Cardiac fibroblast (primary cell): ENCODE measurements around the gene SHE.
A peak's percentile ranks its signal among the peaks of the same experiment; 100 is the strongest.

Source experiments
- DNase-seq, 2 donors: peaks; one replicate each; pipeline versions ENCODE4 v3.0.0 to v3.0.0-alpha.2; 2010; ENCODE audit warnings: low read depth in 2 of 2
- H3K4me3 ChIP-seq, 2 donors: replicated peaks in 1 of 2; 1 replicate in 1 of 2; 2 replicates in 1 of 2; pipeline ENCODE4 v1.5.1; 2011; ENCODE audit warnings: low read depth in 2 of 2, low read length in 2 of 2, mild to moderate bottlenecking in 2 of 2, moderate library complexity in 1 of 2
- TF ChIP-seq, protein P1 (sequence below): IDR thresholded peaks from one replicate; pipeline ENCODE4 v1.5.1; 2011; ENCODE audit warnings: low read depth, mild to moderate bottlenecking, low read length, inconsistent platforms

SHE gene

DNA sequence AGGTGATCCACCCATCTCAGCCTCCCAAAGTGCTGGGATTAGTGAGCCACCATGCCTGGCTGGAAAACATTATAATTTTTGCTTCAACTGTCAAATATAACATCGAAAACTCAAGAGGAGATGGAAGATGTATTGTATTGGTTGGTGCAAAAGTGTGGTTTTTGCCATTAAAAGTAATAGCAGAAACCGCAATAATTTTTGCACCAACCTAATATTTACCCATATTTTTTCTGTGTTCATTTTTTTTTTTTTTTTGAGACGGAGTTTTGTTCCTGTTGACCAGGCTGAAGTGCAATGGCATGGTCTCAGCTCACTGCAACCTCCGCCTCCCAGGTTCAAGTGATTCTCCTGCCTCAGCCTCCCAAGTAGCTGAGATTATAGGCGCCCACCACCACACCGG lies 27.1 kb upstream of the SHE start:
- no peak for DNase-seq
- TF ChIP-seq, protein P1, sequence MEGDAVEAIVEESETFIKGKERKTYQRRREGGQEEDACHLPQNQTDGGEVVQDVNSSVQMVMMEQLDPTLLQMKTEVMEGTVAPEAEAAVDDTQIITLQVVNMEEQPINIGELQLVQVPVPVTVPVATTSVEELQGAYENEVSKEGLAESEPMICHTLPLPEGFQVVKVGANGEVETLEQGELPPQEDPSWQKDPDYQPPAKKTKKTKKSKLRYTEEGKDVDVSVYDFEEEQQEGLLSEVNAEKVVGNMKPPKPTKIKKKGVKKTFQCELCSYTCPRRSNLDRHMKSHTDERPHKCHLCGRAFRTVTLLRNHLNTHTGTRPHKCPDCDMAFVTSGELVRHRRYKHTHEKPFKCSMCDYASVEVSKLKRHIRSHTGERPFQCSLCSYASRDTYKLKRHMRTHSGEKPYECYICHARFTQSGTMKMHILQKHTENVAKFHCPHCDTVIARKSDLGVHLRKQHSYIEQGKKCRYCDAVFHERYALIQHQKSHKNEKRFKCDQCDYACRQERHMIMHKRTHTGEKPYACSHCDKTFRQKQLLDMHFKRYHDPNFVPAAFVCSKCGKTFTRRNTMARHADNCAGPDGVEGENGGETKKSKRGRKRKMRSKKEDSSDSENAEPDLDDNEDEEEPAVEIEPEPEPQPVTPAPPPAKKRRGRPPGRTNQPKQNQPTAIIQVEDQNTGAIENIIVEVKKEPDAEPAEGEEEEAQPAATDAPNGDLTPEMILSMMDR = no peak
- H3K4me3 ChIP-seq = no peak overlapping the region

DNA sequence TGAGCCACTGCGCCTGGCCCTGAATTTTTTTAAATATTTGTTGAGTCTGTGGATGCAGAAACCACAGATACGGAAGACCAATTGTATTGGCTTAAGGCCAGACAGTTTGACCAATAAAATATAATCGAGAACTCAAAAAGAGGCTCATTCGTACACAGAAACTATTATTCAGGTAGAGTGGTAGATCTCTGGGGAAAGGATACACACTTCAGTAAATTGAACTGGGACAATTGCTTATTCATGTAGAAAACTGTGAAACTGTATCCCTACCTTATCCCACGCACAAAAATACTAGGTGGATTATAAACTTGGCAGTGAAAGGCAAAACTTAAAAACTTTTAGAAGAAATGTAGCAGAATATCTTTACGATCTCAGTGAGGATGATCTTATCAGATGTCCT lies 25.0 kb upstream of the SHE start:
- TF ChIP-seq, protein P1 = no peak
- no peak for DNase-seq
- no peak overlapping the region for H3K4me3 ChIP-seq

DNA sequence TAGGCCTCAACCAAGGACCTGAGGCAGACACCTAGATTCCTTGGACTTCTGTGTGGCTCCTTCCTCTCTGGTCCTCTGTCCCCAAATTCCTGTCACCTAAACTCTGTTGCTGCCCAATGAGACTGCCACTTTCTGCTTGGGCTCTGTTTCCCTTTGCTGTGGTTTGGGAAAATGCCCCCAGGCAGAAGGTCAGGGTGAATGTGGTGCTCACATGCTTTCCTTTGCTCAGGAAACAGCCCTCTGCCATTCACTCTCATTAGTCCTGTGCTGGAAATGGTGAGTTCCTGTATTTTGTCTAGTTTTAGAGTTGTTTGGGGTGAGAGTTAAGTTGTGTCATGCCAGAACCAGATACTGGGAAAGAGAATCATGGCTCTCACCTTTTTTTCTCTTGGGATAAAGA lies 22.7 kb upstream of the SHE start:
- no peak for DNase-seq
- no peak overlapping the region for H3K4me3 ChIP-seq
- TF ChIP-seq, protein P1 = no peak

DNA sequence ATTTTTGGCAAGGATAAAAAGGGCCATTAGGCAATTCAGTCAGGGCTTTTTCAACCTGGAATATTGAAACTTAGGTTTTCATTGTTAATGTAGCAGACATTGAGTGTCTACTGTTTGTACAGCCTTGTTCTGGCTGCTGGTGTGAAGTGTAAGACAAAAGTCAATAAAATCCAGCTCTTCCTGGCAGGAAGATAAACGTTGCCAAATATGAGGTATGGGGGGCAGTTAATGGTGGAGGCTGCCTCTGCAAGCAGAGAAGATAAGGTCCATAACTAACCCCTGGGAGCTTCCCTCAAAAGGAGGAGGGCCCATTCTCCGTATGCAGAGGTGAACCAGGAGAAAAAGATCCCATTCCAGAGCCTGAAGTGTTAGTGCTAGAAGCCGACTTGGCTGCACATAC lies 19.5 kb upstream of the SHE start:
- no peak for DNase-seq
- TF ChIP-seq, protein P1 = no peak

DNA sequence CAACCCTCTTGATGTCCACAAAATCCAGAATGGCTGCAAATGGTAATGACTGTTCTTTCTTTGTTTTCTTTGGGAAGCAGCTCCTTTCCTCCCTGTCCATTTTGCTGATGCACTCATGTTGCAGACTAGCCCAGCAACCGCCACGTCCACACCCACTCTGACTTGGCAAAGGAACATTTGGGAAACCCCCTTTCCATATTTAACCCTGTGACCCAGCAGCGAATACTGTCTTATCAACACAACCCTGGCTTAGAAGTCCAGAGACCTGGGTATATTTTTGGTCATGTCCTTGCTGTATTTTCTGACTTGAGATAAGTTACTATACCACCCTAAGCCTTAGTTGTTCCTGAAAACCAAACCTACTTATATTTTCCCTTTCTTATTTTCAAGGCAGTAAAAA lies 18.1 kb upstream of the SHE start:
- no peak overlapping the region for H3K4me3 ChIP-seq
- DNase-seq = peak; percentile 11 to 52
- TF ChIP-seq, protein P1 = no peak

More for the DNA sequence above, 19.5 kb upstream of the SHE start:
- H3K4me3 ChIP-seq = no peak overlapping the region

DNA sequence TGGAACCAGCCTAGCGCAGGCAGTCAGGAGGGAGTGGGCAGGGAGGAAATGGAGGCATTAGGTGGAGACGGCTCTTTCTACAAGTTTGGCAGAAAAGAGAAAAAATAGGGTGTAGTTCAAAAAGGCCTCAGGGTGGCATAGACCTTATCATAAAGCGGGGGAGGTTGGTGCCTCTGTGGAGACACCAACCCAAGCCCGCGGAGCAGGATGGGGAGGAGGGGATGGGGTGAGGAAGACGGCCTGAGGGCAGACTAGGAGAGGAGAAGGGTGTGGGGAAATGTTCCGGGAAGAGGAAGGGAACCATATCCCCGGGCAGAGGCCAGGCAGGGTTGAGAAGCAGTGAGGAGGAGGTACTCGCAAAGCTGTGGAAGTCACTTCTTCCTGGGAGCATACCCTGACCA lies 17.4 kb upstream of the SHE start:
- H3K4me3 ChIP-seq = no peak overlapping the region
- TF ChIP-seq, protein P1 = no peak
- no peak for DNase-seq

DNA sequence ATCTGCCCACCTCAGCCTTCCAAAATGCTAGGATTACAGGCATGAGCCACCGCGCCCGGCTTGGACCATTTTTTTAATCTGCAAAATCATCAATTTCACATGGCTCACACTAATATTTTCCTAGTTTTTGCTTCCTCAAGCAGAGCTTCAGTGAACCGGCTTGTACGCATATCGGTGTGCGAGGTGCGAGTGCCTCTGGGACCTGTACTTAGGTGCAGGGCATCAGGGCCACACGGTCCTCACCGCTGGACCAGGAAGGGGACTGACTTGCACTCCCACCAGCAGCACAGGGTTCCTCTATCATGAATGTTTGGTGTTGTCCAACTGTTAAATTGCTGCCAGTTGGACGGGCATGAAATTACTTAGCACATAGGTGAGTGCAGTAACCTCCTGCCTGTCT lies 15.4 kb upstream of the SHE start:
- TF ChIP-seq, protein P1 = no peak
- DNase-seq = no peak
- no peak overlapping the region for H3K4me3 ChIP-seq
